ENCODE results near the gene ARHGEF38.

The ARHGEF38 gene

DNA sequence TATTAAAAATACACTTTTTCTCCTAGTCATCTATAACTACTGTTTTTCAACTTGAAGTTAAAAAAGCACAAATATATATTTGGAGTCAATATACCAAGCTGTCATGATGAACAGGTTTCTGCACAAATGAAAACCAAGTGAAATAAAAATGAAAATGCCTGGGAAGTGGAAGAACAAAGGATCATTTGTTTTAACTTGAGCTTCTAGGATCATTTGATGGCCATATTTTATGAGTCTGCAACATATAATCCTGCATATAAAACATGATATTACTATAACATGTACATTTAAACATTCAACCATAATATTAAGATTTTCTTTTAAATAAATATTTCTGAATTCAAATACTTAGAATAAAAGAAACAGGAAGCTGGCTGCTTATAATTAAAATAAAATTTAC lies 8.5 kb upstream of the ARHGEF38 start:
- no peak for DNase-seq (ENCODE audit: insufficient read length, low spot score)
- TF ChIP-seq POLR2A (IDR thresholded peaks at IDR 0.05; ENCODE audit: low read depth, low read length) = no peak
- no peak for FAIRE-seq

DNA sequence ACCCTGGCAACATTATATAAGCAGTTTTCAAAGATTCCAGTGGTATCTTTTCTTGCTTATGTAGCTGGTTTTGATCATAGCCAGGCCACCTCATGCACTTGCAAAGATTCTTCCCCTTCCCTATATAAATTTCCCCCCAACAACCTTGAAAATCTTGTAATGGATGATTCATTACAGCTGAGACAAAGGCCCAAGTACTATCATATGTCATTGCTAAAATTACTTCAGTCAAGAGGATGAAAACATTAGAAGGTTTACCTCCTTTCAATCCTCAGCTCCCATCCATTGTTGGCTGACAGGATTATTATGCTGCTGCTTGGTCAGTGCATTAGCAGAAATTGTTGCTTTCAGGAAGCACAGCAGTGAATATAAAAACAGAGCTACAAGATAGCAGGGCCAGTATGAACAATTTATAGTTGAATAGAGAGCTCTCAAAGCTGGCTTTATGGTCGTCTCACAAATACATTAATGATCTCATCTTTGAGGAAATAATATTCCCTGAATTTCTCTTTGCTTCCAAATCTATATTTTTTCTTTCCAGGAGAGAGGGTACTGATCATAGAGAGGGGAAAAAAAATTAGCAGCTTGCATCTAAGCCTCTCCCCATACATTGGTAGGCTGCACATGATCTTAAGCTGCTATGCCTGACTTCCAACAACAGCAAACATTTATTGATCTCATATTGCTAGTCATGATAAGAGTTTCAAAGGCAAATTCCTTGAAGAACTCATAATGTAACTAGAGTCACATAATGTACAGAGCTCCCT lies 7.7 kb upstream of the ARHGEF38 start:
- no peak for FAIRE-seq
- DNase-seq (ENCODE audit: insufficient read length, low spot score) = no peak
- no peak for TF ChIP-seq POLR2A (IDR thresholded peaks at IDR 0.05; ENCODE audit: low read depth, low read length)

DNA sequence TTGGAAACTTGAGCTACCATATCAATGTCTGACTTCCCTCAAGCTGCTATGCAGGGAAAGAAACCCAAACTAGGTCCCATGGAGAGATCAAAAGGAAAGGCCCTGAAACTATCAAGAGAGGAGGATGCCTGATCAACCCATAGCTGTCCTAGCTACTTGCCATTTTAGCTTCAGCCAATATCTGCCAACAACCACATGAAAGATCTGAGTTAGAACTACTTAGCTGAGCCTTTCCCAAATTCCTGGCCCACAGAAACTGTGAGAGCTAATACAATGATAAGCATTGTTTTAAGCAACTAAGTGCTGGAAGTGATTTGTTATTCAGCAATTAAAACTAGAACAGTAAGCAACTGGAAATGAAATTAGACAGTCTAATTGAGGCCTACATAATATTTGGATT lies 6.3 kb upstream of the ARHGEF38 start:
- FAIRE-seq (no peak), DNase-seq (ENCODE audit: insufficient read length, low spot score) (no peak)
- TF ChIP-seq POLR2A (IDR thresholded peaks at IDR 0.05; ENCODE audit: low read depth, low read length) = no peak

DNA sequence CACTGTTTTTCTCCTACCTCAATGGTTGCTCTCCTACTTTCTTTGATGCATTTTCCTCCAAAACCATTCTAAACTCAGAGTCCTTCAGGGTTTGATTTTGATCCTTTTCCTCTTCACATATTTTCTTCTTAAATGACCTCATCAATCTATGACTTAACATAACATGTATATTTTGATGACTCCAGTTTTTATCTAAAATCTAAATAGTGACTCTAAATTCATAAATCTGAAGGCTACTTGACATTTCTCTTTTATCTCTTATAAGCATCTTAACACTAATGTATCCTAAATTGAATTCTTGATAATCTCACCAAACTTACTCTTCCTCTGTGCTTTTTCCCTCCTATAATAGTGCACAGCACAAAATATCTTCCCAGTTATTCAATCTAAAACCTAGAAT lies 4.7 kb upstream of the ARHGEF38 start:
- DNase-seq (ENCODE audit: insufficient read length, low spot score) (no peak), FAIRE-seq (no peak)
- no peak for TF ChIP-seq POLR2A (IDR thresholded peaks at IDR 0.05; ENCODE audit: low read depth, low read length)

DNA sequence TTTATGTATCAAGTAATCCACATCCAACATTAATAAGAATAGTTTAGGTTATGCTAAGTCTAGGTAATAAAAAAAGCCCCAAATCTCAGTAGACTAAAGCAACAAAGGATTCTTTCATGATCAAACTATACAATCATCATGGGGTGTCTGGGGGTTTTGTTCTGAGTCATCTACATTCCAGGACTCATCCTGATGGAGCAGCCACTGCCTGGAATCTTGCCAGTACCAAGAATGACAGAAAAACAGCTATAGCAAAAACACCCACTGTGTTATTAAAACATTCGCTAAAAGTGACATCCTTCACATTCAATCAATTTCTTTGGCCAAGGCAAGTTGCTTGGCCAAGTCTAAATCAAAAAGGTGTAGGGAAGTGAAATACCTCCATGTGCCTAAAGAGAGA lies 3.9 kb upstream of the ARHGEF38 start:
- DNase-seq (ENCODE audit: insufficient read length, low spot score) = peak; percentile 1
- peak; percentile 55 for FAIRE-seq
- no peak for TF ChIP-seq POLR2A (IDR thresholded peaks at IDR 0.05; ENCODE audit: low read depth, low read length)

DNA sequence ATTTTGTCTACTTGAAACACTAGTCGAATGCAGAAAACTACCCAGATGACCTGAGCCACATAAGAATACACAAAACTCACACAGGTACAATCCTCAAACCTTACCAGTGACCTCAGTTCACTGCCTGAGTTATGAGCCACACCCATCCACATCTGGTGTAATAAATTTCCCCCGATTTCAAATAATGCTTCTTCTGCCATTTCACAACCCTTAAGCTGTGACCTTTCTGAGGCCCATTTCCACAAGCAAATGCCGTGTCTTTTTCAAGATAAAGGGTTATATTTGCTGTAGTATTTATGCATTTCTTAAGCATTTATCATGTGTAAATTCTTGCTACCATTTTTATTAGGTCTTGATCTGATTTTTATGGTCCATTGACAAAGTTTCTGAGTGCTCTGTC lies 1.8 kb upstream of the ARHGEF38 start:
- DNase-seq (ENCODE audit: insufficient read length, low spot score) (no peak), FAIRE-seq (no peak)
- no peak for TF ChIP-seq POLR2A (IDR thresholded peaks at IDR 0.05; ENCODE audit: low read depth, low read length)

DNA sequence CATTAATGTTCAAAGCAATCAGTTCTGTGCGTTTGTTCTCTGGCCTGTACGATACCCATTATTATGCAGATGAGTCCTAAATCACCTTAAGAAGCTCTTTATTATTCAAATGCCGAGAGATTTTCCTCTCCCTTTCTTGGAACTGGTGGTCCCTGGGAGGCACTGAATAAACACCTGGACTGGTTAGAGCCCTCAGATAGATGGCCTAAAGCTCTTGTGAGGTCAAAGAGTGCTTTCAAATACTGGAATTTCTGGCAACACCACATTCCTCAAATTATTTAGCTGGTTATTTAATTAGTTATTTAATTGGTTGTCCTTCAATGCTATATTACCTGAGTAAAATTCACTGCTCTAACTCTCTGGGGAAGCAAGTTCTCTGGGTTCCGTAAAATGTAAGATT lies 3.0 kb downstream of the ARHGEF38 start:
- no peak for FAIRE-seq

DNA sequence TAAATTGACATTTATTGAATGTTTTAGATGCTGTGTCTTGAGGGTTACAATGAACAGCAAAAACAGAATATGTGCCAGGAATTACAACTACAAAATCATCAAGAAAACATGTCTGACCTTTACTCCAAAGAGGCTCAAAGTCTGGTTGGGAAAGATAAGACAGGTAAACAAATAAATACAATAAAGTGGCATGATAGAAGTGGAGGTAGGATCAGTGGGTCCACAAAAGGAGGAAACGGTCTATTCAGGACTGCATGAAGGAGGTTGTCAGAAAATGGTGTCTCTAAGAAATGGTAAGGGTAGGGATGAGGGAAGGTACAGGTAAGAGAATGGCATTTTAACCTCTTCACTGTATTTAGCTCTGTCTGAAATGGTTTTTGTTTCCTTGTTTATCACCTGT lies 3.8 kb downstream of the ARHGEF38 start:
- TF ChIP-seq POLR2A (IDR thresholded peaks at IDR 0.05; ENCODE audit: low read depth, low read length) = no peak
- DNase-seq (ENCODE audit: insufficient read length, low spot score) (no peak), FAIRE-seq (no peak)

More for the DNA sequence above, 3.0 kb downstream of the ARHGEF38 start:
- DNase-seq (ENCODE audit: insufficient read length, low spot score) = no peak
- no peak for TF ChIP-seq POLR2A (IDR thresholded peaks at IDR 0.05; ENCODE audit: low read depth, low read length)

DNA sequence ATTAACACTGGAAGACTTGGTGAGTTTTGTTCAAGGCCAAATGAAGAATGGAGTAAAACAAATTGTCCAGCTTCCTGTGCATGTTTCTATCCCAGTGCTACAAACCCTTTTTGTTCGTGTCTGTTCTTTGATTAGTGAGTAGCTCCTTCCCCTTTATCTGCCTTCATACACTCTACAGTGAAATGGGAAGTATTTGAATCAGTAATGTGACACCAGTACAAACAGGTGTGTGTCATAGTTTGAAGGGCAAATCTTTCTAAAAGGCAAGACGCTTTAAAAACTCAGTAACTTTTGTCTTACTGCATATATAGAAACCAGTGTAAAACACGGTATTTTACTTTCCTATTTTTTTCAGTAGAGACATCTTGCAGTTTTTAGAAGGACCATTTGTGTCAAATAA lies 5.9 kb downstream of the ARHGEF38 start:
- DNase-seq (ENCODE audit: insufficient read length, low spot score) (no peak), FAIRE-seq (no peak)
- no peak for TF ChIP-seq POLR2A (IDR thresholded peaks at IDR 0.05; ENCODE audit: low read depth, low read length)

DNA sequence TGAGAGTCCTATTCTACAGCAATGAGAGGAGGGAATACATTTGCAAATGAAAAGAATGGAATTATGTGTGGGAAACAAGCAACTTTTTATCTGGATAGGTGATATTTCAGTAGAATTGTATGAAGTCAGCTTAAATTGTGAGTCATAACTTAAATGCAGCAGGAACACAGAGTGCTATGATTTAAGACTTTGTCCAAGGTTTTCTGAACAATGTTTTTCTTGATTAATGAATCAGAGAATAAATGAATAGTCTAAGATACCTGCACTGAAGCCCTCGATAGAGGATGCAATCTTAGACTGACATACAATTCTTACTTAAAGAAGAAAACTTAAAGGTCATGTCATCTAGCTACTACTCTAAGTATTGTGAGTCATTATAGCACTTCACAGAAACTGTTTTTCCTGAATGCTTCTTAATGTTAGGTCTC lies 8.0 kb downstream of the ARHGEF38 start:
- no peak for DNase-seq (ENCODE audit: insufficient read length, low spot score)
- FAIRE-seq = no peak
- no peak for TF ChIP-seq POLR2A (IDR thresholded peaks at IDR 0.05; ENCODE audit: low read depth, low read length)

DNA sequence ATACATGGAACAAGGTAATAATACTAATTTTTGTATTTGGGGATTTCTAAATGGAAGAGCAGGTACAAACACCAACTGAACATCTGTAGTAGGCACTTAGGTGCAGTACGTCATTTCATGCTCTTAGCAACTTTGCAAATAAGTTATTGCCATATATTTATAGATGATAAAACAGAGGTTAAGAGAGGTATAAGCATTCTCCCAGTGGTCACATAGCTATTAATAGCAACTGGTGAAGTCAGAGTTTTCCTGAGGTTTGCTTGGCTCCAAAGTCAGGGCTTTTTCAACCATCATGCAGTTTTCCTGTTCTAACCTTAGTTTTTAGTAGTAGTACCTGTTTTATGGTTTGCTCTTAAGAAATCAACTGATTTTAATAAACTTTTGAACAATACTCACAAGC lies 10.9 kb downstream of the ARHGEF38 start:
- DNase-seq (ENCODE audit: insufficient read length, low spot score) (no peak), FAIRE-seq (no peak)
- no peak for TF ChIP-seq POLR2A (IDR thresholded peaks at IDR 0.05; ENCODE audit: low read depth, low read length)

GRCh38 chr4:105568584-105568983 lies 16.2 kb downstream of the ARHGEF38 start:
- no peak for FAIRE-seq
- TF ChIP-seq POLR2A (IDR thresholded peaks at IDR 0.05; ENCODE audit: low read depth, low read length) = no peak

GRCh38 chr4:105569057-105569865 lies 16.8 kb downstream of the ARHGEF38 start:
- no peak for DNase-seq (ENCODE audit: insufficient read length, low spot score)
- FAIRE-seq = no peak
- no peak for TF ChIP-seq POLR2A (IDR thresholded peaks at IDR 0.05; ENCODE audit: low read depth, low read length)

More at GRCh38 chr4:105568584-105568983, 16.2 kb downstream of the ARHGEF38 start:
- no peak for DNase-seq (ENCODE audit: insufficient read length, low spot score)

DNA sequence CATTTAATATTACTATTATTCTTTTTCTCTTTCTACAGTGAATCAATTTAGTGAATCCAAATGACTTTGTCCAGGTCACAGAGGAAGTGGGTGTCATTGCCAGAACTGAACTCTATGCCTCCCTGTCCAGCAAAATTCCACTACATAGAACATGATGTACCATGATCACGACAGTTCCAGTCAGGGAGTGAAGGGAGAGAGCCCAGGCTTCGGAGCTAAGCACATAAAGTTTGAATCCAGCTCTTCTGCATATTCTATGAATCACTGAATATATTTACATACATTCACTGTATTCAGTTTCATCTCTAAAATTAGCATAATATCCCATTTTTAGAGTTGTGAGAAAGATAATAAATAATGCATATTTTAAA lies 17.4 kb downstream of the ARHGEF38 start:
- no peak for DNase-seq (ENCODE audit: insufficient read length, low spot score)
- no peak for TF ChIP-seq POLR2A (IDR thresholded peaks at IDR 0.05; ENCODE audit: low read depth, low read length)
- FAIRE-seq = no peak

DNA sequence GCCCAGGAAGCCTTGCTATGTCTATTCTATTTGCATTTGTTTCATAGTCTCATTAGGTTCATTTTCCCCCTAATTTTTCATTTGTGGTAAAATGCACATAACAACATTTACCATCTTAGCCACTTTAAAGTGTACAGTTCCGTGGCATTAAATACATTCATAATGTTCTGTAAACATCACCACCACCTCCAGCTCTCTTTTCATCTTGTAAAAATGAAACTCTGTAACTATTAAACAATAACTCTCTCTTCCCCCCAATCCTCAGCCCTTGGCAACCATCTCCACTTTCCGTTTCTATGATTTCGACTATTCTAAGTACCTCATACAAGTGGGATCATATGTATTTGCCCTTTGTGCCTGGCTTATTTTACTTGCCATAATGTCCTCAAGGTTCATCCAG lies 19.9 kb downstream of the ARHGEF38 start:
- DNase-seq (ENCODE audit: insufficient read length, low spot score) (no peak), FAIRE-seq (no peak)
- TF ChIP-seq POLR2A (IDR thresholded peaks at IDR 0.05; ENCODE audit: low read depth, low read length) = no peak
